HepG2 (cell line): ENCODE measurements around the gene MYO5B. TPM values are rescaled to one million over a fixed set of nuclear protein-coding genes. Genes with fewer than 3 reads are reported as not detected.

ENCODE experiments used
- CENPBD1 ChIP-seq: sonication (generic); formaldehyde crosslinking; IDR thresholded peaks from 2 replicates; pipeline ENCODE4 v1.8.0; 2022; ENCODE audit warnings: missing genetic modification reagents, low read depth, mild to moderate bottlenecking, borderline replicate concordance
- ELK4 ChIP-seq: sonication (generic); formaldehyde crosslinking; IDR thresholded peaks from 2 replicates; pipeline ENCODE4 v1.9.0; 2021; ENCODE audit warnings: missing genetic modification reagents, borderline replicate concordance
- GATAD1 ChIP-seq: IDR thresholded peaks from 2 replicates; pipeline ENCODE4 v1.6.1; 2016; ENCODE audit warnings: missing genetic modification reagents, missing compliant biosample characterization
- GPBP1L1 ChIP-seq: sonication (generic); formaldehyde crosslinking; IDR thresholded peaks from 2 replicates; pipeline ENCODE4 v1.5.0; 2020; ENCODE audit warnings: mild to moderate bottlenecking, missing genetic modification reagents
- JUNB ChIP-seq: sonication (generic); formaldehyde crosslinking; IDR thresholded peaks from 2 replicates; pipeline ENCODE4 v1.8.0; 2022; ENCODE audit warnings: missing genetic modification reagents, mild to moderate bottlenecking, borderline replicate concordance
- KDM5A ChIP-seq: fragments of 200-600 bp; sonication (generic); IDR thresholded peaks from 2 replicates; pipeline ENCODE4 v1.7.0; 2018; ENCODE audit warnings: antibody characterized with exemption, mild to moderate bottlenecking, low read length, borderline replicate concordance
- PHF20 ChIP-seq: sonication (generic); formaldehyde crosslinking; IDR thresholded peaks from 2 replicates; pipeline ENCODE4 v1.5.0; 2020; ENCODE audit warnings: mild to moderate bottlenecking, missing genetic modification reagents
- PREB ChIP-seq: sonication (generic); formaldehyde crosslinking; IDR thresholded peaks from 2 replicates; pipeline ENCODE4 v1.4.0; 2020; ENCODE audit warnings: missing genetic modification reagents
- SMARCC2 ChIP-seq: fragments of 450-650 bp; IDR thresholded peaks from 2 replicates; pipeline ENCODE4 v1.6.1; 2017; ENCODE audit warnings: antibody characterized with exemption, mild to moderate bottlenecking
- USF2 ChIP-seq, 2 experiments: sonication (generic) in 1 of 2; formaldehyde crosslinking in 1 of 2; IDR thresholded peaks; 2 replicates each; pipeline versions ENCODE4 v1.5.1 to v1.6.1; 2011 to 2020; ENCODE audit warnings: borderline replicate concordance in 1 of 2, low read depth in 1 of 2, low read length in 1 of 2, mild to moderate bottlenecking in 1 of 2, missing genetic modification reagents in 1 of 2, moderate library complexity in 1 of 2
- ZC3H4 ChIP-seq: sonication (generic); formaldehyde crosslinking; IDR thresholded peaks from 2 replicates; pipeline ENCODE4 v1.4.0; 2020; ENCODE audit warnings: missing genetic modification reagents, borderline replicate concordance
- ZNF282 ChIP-seq: fragments of 450-650 bp; IDR thresholded peaks from 2 replicates; pipeline ENCODE4 v1.6.1; 2018; ENCODE audit not compliant: partially characterized antibody
- ZNF550 ChIP-seq: sonication (generic); formaldehyde crosslinking; IDR thresholded peaks from 2 replicates; pipeline ENCODE4 v1.4.0; 2020; ENCODE audit warnings: mild to moderate bottlenecking, missing genetic modification reagents, borderline replicate concordance
- ZNF597 ChIP-seq: sonication (generic); formaldehyde crosslinking; IDR thresholded peaks from 2 replicates; pipeline ENCODE4 v1.5.0; 2020; ENCODE audit warnings: missing genetic modification reagents
- polyA plus RNA-seq, 8 experiments: library from polyadenylated mRNA; depleted of rRNA in 3 of 8; stranded (reverse) in 7 of 8; unstranded in 1 of 8; fragments of >200 nt; fragmentation: Illumina TruSeq in 4 of 8; extraction: Trizol in 4 of 8; gene quantifications; 2 replicates each; pipeline versions ENCODE4 v1.2.1 to v1.2.3, GENCODE V29; 2011 to 2016; ENCODE audit warnings: low read depth in 4 of 8, missing spikeins in 1 of 8, mixed read lengths in 1 of 8; ENCODE audit not compliant: insufficient read depth in 1 of 8
- total RNA-seq, 5 experiments: library from RNA; depleted of rRNA; stranded (reverse); fragments of >200 nt; fragmentation: Illumina TruSeq; extraction: Trizol; gene quantifications; 2 replicates each; pipeline ENCODE4 v1.2.3, GENCODE V29; 2016; ENCODE audit warnings: low read depth in 1 of 5

The MYO5B gene
- total and polyA plus RNA-seq, 2 of the 13 experiments (the other 11 are each of a cell fraction or from before 2014, with no cell fraction given) = 13.1 to 24.0 TPM

- no peak for TF ChIP-seq ZNF597
- no peak for TF ChIP-seq GPBP1L1 (CRISPR knock-in tag)
- no peak for TF ChIP-seq CENPBD1 (CRISPR knock-in tag)
- no peak for TF ChIP-seq PHF20
- no peak for TF ChIP-seq PREB
- TF ChIP-seq KDM5A = peak; percentile 58; the same call in 1 of the 2 replicates
- TF ChIP-seq USF2 (IDR thresholded peaks at IDR 0.05; ENCODE audit: low read depth, low read length) = no peak
- TF ChIP-seq USF2 (CRISPR knock-in tag; IDR thresholded peaks at IDR 0.05; ENCODE audit: borderline replicate concordance) = no peak
- TF ChIP-seq ZC3H4 (CRISPR knock-in tag) = no peak; the same call in 1 of the 2 replicates
- TF ChIP-seq ZNF550 = no peak
- TF ChIP-seq SMARCC2 = no peak
- TF ChIP-seq JUNB (CRISPR knock-in tag) = no peak; the same call in 1 of the 2 replicates
- no peak; the same call in 1 of the 2 replicates for TF ChIP-seq GATAD1 (CRISPR knock-in tag)
- TF ChIP-seq ZNF282 = no peak
- no peak for TF ChIP-seq ELK4 (CRISPR knock-in tag)
Measured at GRCh38 chr18:49813319-49814146, 381.4 kb downstream of the MYO5B start, which contains the start of gene ACAA2 (continued).
